B cell (primary cell): ENCODE measurements around the gene ACAP2. TPM values are rescaled to one million over a fixed set of nuclear protein-coding genes. Genes with fewer than 3 reads are reported as not detected.

ENCODE experiments used
- ATAC-seq: fragments of 200-7000 bp; cut with Tn5 transposase; one replicate; pipeline ENCODE4 v1.10.0; 2021; ENCODE audit warnings: low read depth, mild to moderate bottlenecking, moderate number of reproducible peaks, moderate library complexity
- CTCF ChIA-PET: fragments of 350-600 bp; sonication (Branson Sonifier 250); formaldehyde crosslinking; loops from one replicate; lab custom pipeline; 2021; ENCODE audit warnings: antibody characterized with exemption, inconsistent platforms; lab: Charles Lee
- POLR2A ChIA-PET: fragments of 350-600 bp; sonication (Branson Sonifier 250); formaldehyde crosslinking; loops from one replicate; lab custom pipeline; 2021; ENCODE audit warnings: antibody characterized with exemption; lab: Charles Lee
- DNase-seq: peaks from one replicate; pipeline ENCODE4 v3.0.0; 2013
- H2AFZ ChIP-seq: 2 replicates; pipeline ENCODE4 v1.6.1; 2012; ENCODE audit warnings: mild to moderate bottlenecking, low read depth, low read length; ENCODE audit not compliant: insufficient read depth, poor library complexity, severe bottlenecking
- H3K27ac ChIP-seq, 2 donors: 1 replicate in 1 of 2; 2 replicates in 1 of 2; pipeline ENCODE4 v1.5.1; 2012 to 2013; ENCODE audit warnings: low read length in 2 of 2, mild to moderate bottlenecking in 2 of 2, moderate library complexity in 1 of 2
- H3K27me3 ChIP-seq, 4 experiments: fragments of 200-600 bp in 1 of 4; sonication (generic) in 1 of 4; replicated peaks in 1 of 4; 1 replicate in 2 of 4; 2 replicates in 2 of 4; pipeline versions ENCODE4 v1.6.1 to v1.7.0; 2013 to 2016; ENCODE audit warnings: low read length in 3 of 4, mild to moderate bottlenecking in 2 of 4, mixed read lengths in 1 of 4, moderate library complexity in 1 of 4; ENCODE audit not compliant: insufficient read depth in 4 of 4, control insufficient read depth in 3 of 4; ENCODE audit errors: control extremely low read depth in 1 of 4
- H3K36me3 ChIP-seq, 2 experiments: replicated peaks in 1 of 2; 1 replicate in 1 of 2; 2 replicates in 1 of 2; pipeline versions ENCODE4 v1.6.1 to v1.7.1; 2013; ENCODE audit warnings: low read length in 1 of 2; ENCODE audit not compliant: insufficient read depth in 2 of 2, control insufficient read depth in 1 of 2; ENCODE audit errors: control extremely low read depth in 1 of 2, extremely low read depth in 1 of 2
- H3K4me1 ChIP-seq, 2 donors: fragments of 200-600 bp in 1 of 2; sonication (generic) in 1 of 2; 1 replicate in 1 of 2; 2 replicates in 1 of 2; pipeline versions ENCODE4 v1.5.1 to v1.6.1; 2013 to 2017; ENCODE audit warnings: low read length in 2 of 2; ENCODE audit not compliant: control insufficient read depth in 2 of 2, insufficient read depth in 2 of 2
- H3K4me2 ChIP-seq: replicated peaks from 2 replicates; pipeline ENCODE3; 2012; ENCODE audit warnings: mild to moderate bottlenecking, low read depth, low read length; ENCODE audit not compliant: poor library complexity, severe bottlenecking
- H3K4me3 ChIP-seq, 5 experiments: fragments of 200-600 bp in 1 of 5; sonication (generic) in 1 of 5; 1 replicate in 3 of 5; 2 replicates in 2 of 5; pipeline versions ENCODE4 v1.5.1 to v1.7.0; 2011 to 2016; ENCODE audit warnings: low read length in 4 of 5, mild to moderate bottlenecking in 4 of 5, low read depth in 2 of 5, control low read depth in 1 of 5, moderate library complexity in 1 of 5; ENCODE audit not compliant: insufficient read depth in 1 of 5; ENCODE audit errors: control extremely low read depth in 1 of 5, extremely low read depth in 1 of 5
- H3K79me2 ChIP-seq: fragments of 200-600 bp; sonication (generic); one replicate; pipeline ENCODE4 v1.6.0; 2016; ENCODE audit warnings: low read length; ENCODE audit not compliant: control insufficient read depth, insufficient read depth
- H3K9ac ChIP-seq: fragments of 200-600 bp; sonication (generic); 2 replicates; pipeline ENCODE4 v1.6.1; 2017; ENCODE audit warnings: mild to moderate bottlenecking, low read length, moderate library complexity
- H3K9me3 ChIP-seq, 3 donors: one replicate each; pipeline versions ENCODE4 v1.6.1 to v1.7.1; 2013; ENCODE audit warnings: low read length in 2 of 3; ENCODE audit not compliant: control insufficient read depth in 2 of 3, insufficient read depth in 1 of 3; ENCODE audit errors: control extremely low read depth in 1 of 3
- H4K20me1 ChIP-seq: 2 replicates; pipeline ENCODE4 v1.6.0; 2012; ENCODE audit warnings: mild to moderate bottlenecking, low read length; ENCODE audit not compliant: insufficient read depth, control insufficient read depth, poor library complexity, severe bottlenecking
- H3K27ac Mint-ChIP-seq: one replicate; pipeline ENCODE4 v1.8.0; 2021; ENCODE audit warnings: mixed read lengths
- H3K27me3 Mint-ChIP-seq: one replicate; pipeline ENCODE4 v1.8.0; 2021; ENCODE audit warnings: mixed read lengths
- H3K4me1 Mint-ChIP-seq: one replicate; pipeline ENCODE4 v1.8.0; 2021; ENCODE audit warnings: mixed read lengths
- H3K4me3 Mint-ChIP-seq: one replicate; pipeline ENCODE4 v1.8.0; 2021; ENCODE audit warnings: mixed read lengths
- H3K9me3 Mint-ChIP-seq: one replicate; pipeline ENCODE4 v1.8.0; 2022; ENCODE audit warnings: mixed read lengths; ENCODE audit not compliant: insufficient read depth
- EZH2 ChIP-seq: IDR thresholded peaks from 2 replicates; pipeline ENCODE4 v1.6.1; 2012; ENCODE audit warnings: borderline replicate concordance, low read depth, mild to moderate bottlenecking, moderate library complexity, low read length; ENCODE audit not compliant: insufficient read depth, poor library complexity, severe bottlenecking
- WGBS: methylation state at CpG from one replicate; pipeline ENCODE4 v1.1.5; 2013; ENCODE audit warnings: missing lambda C conversion rate; ENCODE audit not compliant: insufficient coverage; 5-methylcytosine and 5-hydroxymethylcytosine counted together
- intact Hi-C: fragments of 100-400 bp; cut with micrococcal nuclease; formaldehyde crosslinking; loops from one replicate; pipeline ENCODE4 v1.10.0; 2022
- polyA plus RNA-seq: library from polyadenylated mRNA; depleted of rRNA; stranded (reverse); fragments of >200 nt; gene quantifications from 2 replicates; pipeline ENCODE4 v1.2.3, GENCODE V29; 2012
- total RNA-seq, 2 donors: library from RNA; stranded (reverse); fragments of 120-200 nt in 1 of 2; gene quantifications; 1 replicate in 1 of 2; 2 replicates in 1 of 2; pipeline versions ENCODE4 v1.2.3 to v1.2.4, GENCODE V29; 2013 to 2022
- TF ChIP-seq, protein P1 (sequence below): fragments of 200-600 bp; IDR thresholded peaks from one replicate; pipeline ENCODE4 v1.8.0; 2022; ENCODE audit warnings: antibody characterized with exemption, mild to moderate bottlenecking

Gene ACAP2
- total and polyA plus RNA-seq, 2 donors (not counting 1 experiment from before 2014, with no cell fraction given) = 18.6 to 113 TPM

- CTCF ChIA-PET = interaction anchor here (0.7 to 3.9 kb wide), 13 partner anchors 9 to 601 kb away, joined by 3 to 68 read pairs (median 5); partner anchors contain the start of genes LSG1 and XXYLT1
- intact Hi-C loops = loop anchor here (2.0 kb wide), 1 partner anchor 775 kb away; the partner anchor contains the start of gene ATP13A3
Observed at GRCh38 chr3:195261925-195262324, 180.9 kb downstream of the ACAP2 start.

More at GRCh38 chr3:195261925-195262324, 180.9 kb downstream of the ACAP2 start:
- H3K4me3 ChIP-seq = no peak overlapping the region
- Mint-ChIP-seq H3K27me3 (no peaks in the 10 kb centered on the region), H3K4me3 (no peak overlapping the region), H3K27ac (no peak overlapping the region), H3K4me1 (peaks cover 19% of the 10 kb centered on the region), H3K9me3 (no peaks in the 10 kb centered on the region)
- no peak overlapping the region for H3K27ac ChIP-seq
- H3K4me1 ChIP-seq = peaks cover 16 to 23% of the 10 kb centered on the region in 2 donors
- TF ChIP-seq, protein P1, sequence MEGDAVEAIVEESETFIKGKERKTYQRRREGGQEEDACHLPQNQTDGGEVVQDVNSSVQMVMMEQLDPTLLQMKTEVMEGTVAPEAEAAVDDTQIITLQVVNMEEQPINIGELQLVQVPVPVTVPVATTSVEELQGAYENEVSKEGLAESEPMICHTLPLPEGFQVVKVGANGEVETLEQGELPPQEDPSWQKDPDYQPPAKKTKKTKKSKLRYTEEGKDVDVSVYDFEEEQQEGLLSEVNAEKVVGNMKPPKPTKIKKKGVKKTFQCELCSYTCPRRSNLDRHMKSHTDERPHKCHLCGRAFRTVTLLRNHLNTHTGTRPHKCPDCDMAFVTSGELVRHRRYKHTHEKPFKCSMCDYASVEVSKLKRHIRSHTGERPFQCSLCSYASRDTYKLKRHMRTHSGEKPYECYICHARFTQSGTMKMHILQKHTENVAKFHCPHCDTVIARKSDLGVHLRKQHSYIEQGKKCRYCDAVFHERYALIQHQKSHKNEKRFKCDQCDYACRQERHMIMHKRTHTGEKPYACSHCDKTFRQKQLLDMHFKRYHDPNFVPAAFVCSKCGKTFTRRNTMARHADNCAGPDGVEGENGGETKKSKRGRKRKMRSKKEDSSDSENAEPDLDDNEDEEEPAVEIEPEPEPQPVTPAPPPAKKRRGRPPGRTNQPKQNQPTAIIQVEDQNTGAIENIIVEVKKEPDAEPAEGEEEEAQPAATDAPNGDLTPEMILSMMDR = no peak
- TF ChIP-seq EZH2 = no peak
- POLR2A ChIA-PET = interaction anchor here (0.5 to 1.9 kb wide), 2 partner anchors 8 to 17 kb away, joined by 5 to 6 read pairs; partner anchors contain the start of gene XXYLT1
- H3K9ac ChIP-seq = no peak overlapping the region
- H3K4me2 ChIP-seq = no peak overlapping the region
- no CpG with 5 or more reads among the region's 2 CpGs for WGBS
- no peak for ATAC-seq
- H3K79me2 ChIP-seq = peaks cover 9% of the 10 kb centered on the region
- no peaks in the 10 kb centered on the region for H3K9me3 ChIP-seq
- H3K27me3 ChIP-seq = no peaks in the 10 kb centered on the region
- no peaks in the 10 kb centered on the region for H4K20me1 ChIP-seq
- H2AFZ ChIP-seq = no peak overlapping the region
- DNase-seq = no peak
- no peaks in the 10 kb centered on the region for H3K36me3 ChIP-seq
